CD14-positive monocyte (primary cell): ENCODE results near the gene ARHGAP18. TPM values are rescaled to one million over a fixed set of nuclear protein-coding genes. Genes with fewer than 3 reads are reported as not detected.

Source experiments
- DNase-seq, 3 donors: peaks; one replicate each; pipeline ENCODE4 v3.0.0-alpha.2; 2011 to 2022
- H2AFZ ChIP-seq: 2 replicates; pipeline ENCODE4 v1.6.0; 2012; ENCODE audit warnings: mild to moderate bottlenecking, low read depth, low read length, inconsistent platforms; ENCODE audit not compliant: insufficient read depth, poor library complexity, severe bottlenecking
- H3K27ac ChIP-seq, 2 donors: 1 replicate in 1 of 2; 2 replicates in 1 of 2; pipeline ENCODE4 v1.5.1; 2012 to 2013; ENCODE audit warnings: low read length in 2 of 2, control low read depth in 1 of 2, inconsistent platforms in 1 of 2, low read depth in 1 of 2, mild to moderate bottlenecking in 1 of 2
- H3K27me3 ChIP-seq, 2 donors: one replicate each; pipeline versions ENCODE4 v1.6.0 to v1.6.1; 2011 to 2013; ENCODE audit warnings: low read length in 2 of 2; ENCODE audit not compliant: control insufficient read depth in 2 of 2, insufficient read depth in 2 of 2
- H3K36me3 ChIP-seq, 2 donors: replicated peaks in 1 of 2; 1 replicate in 1 of 2; 2 replicates in 1 of 2; pipeline versions ENCODE4 v1.5.1 to v1.6.1; 2012 to 2013; ENCODE audit warnings: low read length in 2 of 2, control low read depth in 1 of 2, inconsistent platforms in 1 of 2, mild to moderate bottlenecking in 1 of 2; ENCODE audit not compliant: insufficient read depth in 2 of 2, control insufficient read depth in 1 of 2
- H3K4me1 ChIP-seq, 2 donors: 1 replicate in 1 of 2; 2 replicates in 1 of 2; pipeline versions ENCODE4 v1.5.1 to v1.6.1; 2012 to 2013; ENCODE audit warnings: low read length in 2 of 2, control low read depth in 1 of 2, inconsistent platforms in 1 of 2, mild to moderate bottlenecking in 1 of 2, moderate library complexity in 1 of 2; ENCODE audit not compliant: insufficient read depth in 2 of 2, control insufficient read depth in 1 of 2
- H3K4me2 ChIP-seq: replicated peaks from 2 replicates; pipeline ENCODE3; 2012; ENCODE audit warnings: low read length, moderate library complexity, mild to moderate bottlenecking; ENCODE audit not compliant: poor library complexity, severe bottlenecking; ENCODE audit errors: extremely low read depth
- H3K4me3 ChIP-seq, 3 experiments: fragments of 200-600 bp in 1 of 3; sonication (generic) in 1 of 3; replicated peaks in 1 of 3; 1 replicate in 2 of 3; 2 replicates in 1 of 3; pipeline ENCODE4 v1.5.1; 2011 to 2013; ENCODE audit warnings: low read length in 3 of 3, mild to moderate bottlenecking in 3 of 3, control low read depth in 2 of 3, low read depth in 2 of 3, inconsistent platforms in 1 of 3, moderate library complexity in 1 of 3
- H3K79me2 ChIP-seq: 2 replicates; pipeline ENCODE4 v1.6.0; 2012; ENCODE audit warnings: mild to moderate bottlenecking, control low read depth, inconsistent platforms, low read length, moderate library complexity; ENCODE audit not compliant: insufficient read depth
- H3K9ac ChIP-seq: 2 replicates; pipeline ENCODE4 v1.6.0; 2017; ENCODE audit warnings: low read length, mild to moderate bottlenecking; ENCODE audit not compliant: insufficient read depth, poor library complexity, severe bottlenecking
- H3K9me3 ChIP-seq, 2 donors: replicated peaks in 1 of 2; 1 replicate in 1 of 2; 2 replicates in 1 of 2; pipeline versions ENCODE4 v1.5.1 to v1.6.1; 2012 to 2013; ENCODE audit warnings: low read length in 2 of 2, control low read depth in 1 of 2; ENCODE audit not compliant: control insufficient read depth in 1 of 2, insufficient read depth in 1 of 2
- H4K20me1 ChIP-seq: 2 replicates; pipeline ENCODE4 v1.6.0; 2012; ENCODE audit warnings: mild to moderate bottlenecking, low read length, control low read depth, moderate library complexity; ENCODE audit not compliant: insufficient read depth
- H3K27ac Mint-ChIP-seq, 7 donors: one replicate each; pipeline ENCODE4 v1.8.0; 2020; ENCODE audit warnings: mild to moderate bottlenecking in 7 of 7, mixed read lengths in 7 of 7, moderate library complexity in 6 of 7, inconsistent platforms in 2 of 7
- H3K27me3 Mint-ChIP-seq, 3 donors: one replicate each; pipeline ENCODE4 v1.8.0; 2021 to 2022; ENCODE audit warnings: low read depth in 3 of 3, mild to moderate bottlenecking in 3 of 3, mixed read lengths in 3 of 3, moderate library complexity in 3 of 3, inconsistent platforms in 1 of 3
- H3K36me3 Mint-ChIP-seq, 2 donors: one replicate each; pipeline ENCODE4 v1.8.0; 2020; ENCODE audit warnings: mixed read lengths in 2 of 2, inconsistent platforms in 1 of 2, mild to moderate bottlenecking in 1 of 2
- H3K4me1 Mint-ChIP-seq: one replicate; pipeline ENCODE4 v1.8.0; 2020; ENCODE audit warnings: mild to moderate bottlenecking, mixed read lengths
- H3K4me3 Mint-ChIP-seq, 2 donors: one replicate each; pipeline ENCODE4 v1.8.0; 2020; ENCODE audit warnings: mild to moderate bottlenecking in 2 of 2, mixed read lengths in 2 of 2, moderate library complexity in 1 of 2
- H3K9me3 Mint-ChIP-seq, 7 donors: one replicate each; pipeline ENCODE4 v1.8.0; 2020 to 2022; ENCODE audit warnings: mixed read lengths in 7 of 7, mild to moderate bottlenecking in 6 of 7, moderate library complexity in 6 of 7, inconsistent platforms in 2 of 7
- WGBS: methylation state at CpG from one replicate; pipeline ENCODE4 v1.1.5; 2013; ENCODE audit warnings: missing lambda C conversion rate; ENCODE audit not compliant: insufficient coverage; 5-methylcytosine and 5-hydroxymethylcytosine counted together
- intact Hi-C, 2 donors: fragments of 100-400 bp; cut with micrococcal nuclease; formaldehyde crosslinking; loops; one replicate each; pipeline versions ENCODE4 v1.15.0 to v1.15.1; 2023
- polyA plus RNA-seq, 3 donors: library from polyadenylated mRNA; depleted of rRNA in 1 of 3; unstranded in 2 of 3; stranded (reverse) in 1 of 3; fragments of 300-500 nt in 2 of 3; fragments of >200 nt in 1 of 3; fragmentation: Illumina TruSeq in 2 of 3; gene quantifications; 1 replicate in 2 of 3; 2 replicates in 1 of 3; pipeline ENCODE4 v1.2.3, GENCODE V29; 2012 to 2021
- TF ChIP-seq, protein P1 (sequence below): fragments of 200-600 bp; IDR thresholded peaks from one replicate; pipeline ENCODE4 v1.8.0; 2022; ENCODE audit warnings: antibody characterized with exemption, mild to moderate bottlenecking

The ARHGAP18 gene
- polyA plus RNA-seq, 3 donors = 3.7 to 5.6 (median 3.8) TPM

DNA sequence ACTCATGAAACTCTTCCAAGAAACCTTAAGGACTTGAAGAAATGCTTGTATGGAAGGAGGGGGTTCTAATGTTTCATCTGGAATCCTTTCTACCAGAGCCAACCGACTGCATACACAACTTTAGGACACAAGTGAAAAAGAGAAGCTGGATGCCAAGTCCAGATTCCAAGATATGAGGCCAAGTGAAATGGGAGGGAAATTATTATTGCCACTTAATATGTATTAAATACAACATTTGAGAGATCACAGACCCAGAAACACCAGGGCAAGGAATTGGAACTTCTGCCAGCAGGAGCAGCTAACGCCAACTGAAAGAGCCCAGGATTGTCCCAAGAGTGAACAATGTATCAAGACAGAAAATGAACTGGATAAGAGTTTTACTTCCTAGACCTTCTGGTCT is 144.2 kb downstream of the ARHGAP18 start:
- no peaks in the 10 kb centered on the region for H3K27me3 ChIP-seq
- Mint-ChIP-seq H3K9me3 (peaks cover 0 to 2% (median 0%) of the 10 kb centered on the region in 7 donors), H3K27ac (no peak overlapping the region), H3K36me3 (no peaks in the 10 kb centered on the region), H3K4me1 (no peaks in the 10 kb centered on the region), H3K27me3 (peaks cover 0 to 5% (median 2%) of the 10 kb centered on the region in 3 donors), H3K4me3 (no peak overlapping the region)
- no peaks in the 10 kb centered on the region for H4K20me1 ChIP-seq
- DNase-seq = no peak
- H3K9me3 ChIP-seq = no peaks in the 10 kb centered on the region
- TF ChIP-seq, protein P1, sequence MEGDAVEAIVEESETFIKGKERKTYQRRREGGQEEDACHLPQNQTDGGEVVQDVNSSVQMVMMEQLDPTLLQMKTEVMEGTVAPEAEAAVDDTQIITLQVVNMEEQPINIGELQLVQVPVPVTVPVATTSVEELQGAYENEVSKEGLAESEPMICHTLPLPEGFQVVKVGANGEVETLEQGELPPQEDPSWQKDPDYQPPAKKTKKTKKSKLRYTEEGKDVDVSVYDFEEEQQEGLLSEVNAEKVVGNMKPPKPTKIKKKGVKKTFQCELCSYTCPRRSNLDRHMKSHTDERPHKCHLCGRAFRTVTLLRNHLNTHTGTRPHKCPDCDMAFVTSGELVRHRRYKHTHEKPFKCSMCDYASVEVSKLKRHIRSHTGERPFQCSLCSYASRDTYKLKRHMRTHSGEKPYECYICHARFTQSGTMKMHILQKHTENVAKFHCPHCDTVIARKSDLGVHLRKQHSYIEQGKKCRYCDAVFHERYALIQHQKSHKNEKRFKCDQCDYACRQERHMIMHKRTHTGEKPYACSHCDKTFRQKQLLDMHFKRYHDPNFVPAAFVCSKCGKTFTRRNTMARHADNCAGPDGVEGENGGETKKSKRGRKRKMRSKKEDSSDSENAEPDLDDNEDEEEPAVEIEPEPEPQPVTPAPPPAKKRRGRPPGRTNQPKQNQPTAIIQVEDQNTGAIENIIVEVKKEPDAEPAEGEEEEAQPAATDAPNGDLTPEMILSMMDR = no peak
- no peak overlapping the region for H3K27ac ChIP-seq
- no peaks in the 10 kb centered on the region for H3K4me1 ChIP-seq
- no peaks in the 10 kb centered on the region for H3K79me2 ChIP-seq
- no peak overlapping the region for H3K4me3 ChIP-seq
- H3K36me3 ChIP-seq = no peaks in the 10 kb centered on the region
- intact Hi-C loops = loop anchor here in 1 of 2 donors (10.0 kb wide), 1 partner anchor 91 kb away; no protein-coding TSS in a partner anchor
- WGBS = no CpG with 5 or more reads among the region's 2 CpGs
- no peak overlapping the region for H2AFZ ChIP-seq
- H3K9ac ChIP-seq = no peak overlapping the region
- no peak overlapping the region for H3K4me2 ChIP-seq

GRCh38 chr6:129565366-129565765 is 144.6 kb downstream of the ARHGAP18 start:
- Mint-ChIP-seq H3K36me3 (no peaks in the 10 kb centered on the region), H3K9me3 (no peaks in the 10 kb centered on the region), H3K4me3 (no peak overlapping the region), H3K27ac (no peak overlapping the region), H3K4me1 (no peaks in the 10 kb centered on the region), H3K27me3 (peaks cover 0 to 5% (median 2%) of the 10 kb centered on the region in 3 donors)
- no peaks in the 10 kb centered on the region for H3K79me2 ChIP-seq
- TF ChIP-seq, protein P1 = no peak
- H4K20me1 ChIP-seq = no peaks in the 10 kb centered on the region
- 95% methylated on average over 3 of the region's 4 CpGs for WGBS
- H3K36me3 ChIP-seq = no peaks in the 10 kb centered on the region
- no peak for DNase-seq
- H3K27ac ChIP-seq = no peak overlapping the region
- no peak overlapping the region for H3K4me2 ChIP-seq
- no peak overlapping the region for H3K4me3 ChIP-seq
- H3K27me3 ChIP-seq = no peaks in the 10 kb centered on the region
- H3K9ac ChIP-seq = no peak overlapping the region
- intact Hi-C loops = loop anchor here in 1 of 2 donors (10.0 kb wide), 1 partner anchor 91 kb away; no protein-coding TSS in a partner anchor
- H3K9me3 ChIP-seq = no peaks in the 10 kb centered on the region
- H2AFZ ChIP-seq = no peak overlapping the region
- no peaks in the 10 kb centered on the region for H3K4me1 ChIP-seq
